Measurements from ENCODE around the gene DBI. TPM values are rescaled to one million over a fixed set of nuclear protein-coding genes. Genes with fewer than 3 reads are reported as not detected.

The DBI gene
- polyA plus RNA-seq, 3 donors, result 126 to 436 (median 398) TPM

- TF ChIP-seq CTCF (IDR thresholded peaks at IDR 0.05), result no peak
- Histone ChIP-seq H3K27ac (ENCODE audit: low read depth in 1 of 2, low read length in 2 of 2) (peak overlapping the region; percentile 58 to 68), H3K4me3 (replicated peaks in 1 of 3; ENCODE audit: low read depth in 2 of 3, low read length in 3 of 3) (peak overlapping the region in 1 of 3 experiments; percentile 30), H3K4me2 (replicated peaks; ENCODE audit: extremely low read depth, low read length, poor library complexity, severe bottlenecking) (peak overlapping the region; percentile 29), H3K9me3 (replicated peaks in 1 of 2; ENCODE audit: control insufficient read depth in 1 of 2, insufficient read depth in 1 of 2, low read length in 2 of 2) (no peaks in the 10 kb centered on the region), H3K36me3 (replicated peaks in 1 of 2; ENCODE audit: control insufficient read depth in 1 of 2, insufficient read depth in 2 of 2, low read length in 2 of 2) (no peaks in the 10 kb centered on the region), H3K4me1 (ENCODE audit: control insufficient read depth in 1 of 2, insufficient read depth in 2 of 2, low read length in 2 of 2) (peaks cover 23 to 32% of the 10 kb centered on the region in 2 donors), H3K9ac (ENCODE audit: insufficient read depth, low read length, poor library complexity, severe bottlenecking) (no peak overlapping the region), H3K27me3 (ENCODE audit: control insufficient read depth in 2 of 2, insufficient read depth in 2 of 2, low read length in 2 of 2) (no peaks in the 10 kb centered on the region), H4K20me1 (ENCODE audit: insufficient read depth, low read length) (no peaks in the 10 kb centered on the region), H3K79me2 (ENCODE audit: insufficient read depth, low read length) (no peaks in the 10 kb centered on the region), H2AFZ (ENCODE audit: insufficient read depth, low read depth, low read length, poor library complexity, severe bottlenecking) (peak overlapping the region; percentile 29)
- DNase-seq, result peak; percentile 76 to 91 (median 82)
- Mint-ChIP-seq H3K4me1 (peaks cover 31% of the 10 kb centered on the region), H3K9me3 (no peaks in the 10 kb centered on the region), H3K27me3 (ENCODE audit: low read depth in 3 of 3) (peaks cover 0 to 2% (median 1%) of the 10 kb centered on the region in 3 donors), H3K27ac (peak overlapping the region; percentile 70 to 92 (median 90)), H3K36me3 (no peaks in the 10 kb centered on the region), H3K4me3 (peak overlapping the region; percentile 20 to 58)
- WGBS (ENCODE audit: insufficient coverage), result 8% methylated on average over 5 of the region's 9 CpGs
- intact Hi-C loops (cut with micrococcal nuclease), result no loop called here
These were observed 20.8 kb downstream of the DBI start for GRCh38 chr2:119387381-119388129.

GRCh38 chr2:119389615-119390306 is 23.0 kb downstream of the DBI start:
- H3K4me2 ChIP-seq (replicated peaks; ENCODE audit: extremely low read depth, low read length, poor library complexity, severe bottlenecking), result no peak overlapping the region
- H4K20me1 ChIP-seq (ENCODE audit: insufficient read depth, low read length), result no peaks in the 10 kb centered on the region
- no peaks in the 10 kb centered on the region for H3K9me3 ChIP-seq (replicated peaks in 1 of 2; ENCODE audit: control insufficient read depth in 1 of 2, insufficient read depth in 1 of 2, low read length in 2 of 2)
- no peaks in the 10 kb centered on the region for H3K36me3 ChIP-seq (replicated peaks in 1 of 2; ENCODE audit: control insufficient read depth in 1 of 2, insufficient read depth in 2 of 2, low read length in 2 of 2)
- Mint-ChIP-seq H3K27ac (peak overlapping the region in 1 of 7 donors; percentile 25), H3K27me3 (ENCODE audit: low read depth in 3 of 3) (peaks cover 0 to 2% (median 1%) of the 10 kb centered on the region in 3 donors), H3K4me1 (peaks cover 31% of the 10 kb centered on the region), H3K4me3 (no peak overlapping the region), H3K9me3 (no peaks in the 10 kb centered on the region), H3K36me3 (no peaks in the 10 kb centered on the region)
- peaks cover 23 to 32% of the 10 kb centered on the region in 2 donors for H3K4me1 ChIP-seq (ENCODE audit: control insufficient read depth in 1 of 2, insufficient read depth in 2 of 2, low read length in 2 of 2)
- 0% methylated on average over 1 of the region's 5 CpGs for WGBS (ENCODE audit: insufficient coverage)
- TF ChIP-seq CTCF (IDR thresholded peaks at IDR 0.05), result no peak
- intact Hi-C loops (cut with micrococcal nuclease), result no loop called here
- peak overlapping the region; percentile 43 for H2AFZ ChIP-seq (ENCODE audit: insufficient read depth, low read depth, low read length, poor library complexity, severe bottlenecking)
- DNase-seq, result peak in 2 of 3 donors; percentile 9 to 16
- no peak overlapping the region for H3K27ac ChIP-seq (ENCODE audit: low read depth in 1 of 2, low read length in 2 of 2)
- H3K4me3 ChIP-seq (replicated peaks in 1 of 3; ENCODE audit: low read depth in 2 of 3, low read length in 3 of 3), result no peak overlapping the region
- no peaks in the 10 kb centered on the region for H3K79me2 ChIP-seq (ENCODE audit: insufficient read depth, low read length)
- H3K27me3 ChIP-seq (ENCODE audit: control insufficient read depth in 2 of 2, insufficient read depth in 2 of 2, low read length in 2 of 2), result no peaks in the 10 kb centered on the region
- H3K9ac ChIP-seq (ENCODE audit: insufficient read depth, low read length, poor library complexity, severe bottlenecking), result no peak overlapping the region
